ENCODE measurements around the gene ZNF587. TPM values are rescaled to one million over a fixed set of nuclear protein-coding genes. Genes with fewer than 3 reads are reported as not detected.
"Not testable (repeated sequence)": the region's sequence is repeated elsewhere in the genome, so short reads cannot be mapped to it uniquely, and the experiment has no call there.

Gene ZNF587
- total RNA-seq, 2 donors from 2014 or later = 11.6 to 12.5 TPM

- no peak for TF ChIP-seq CTCF (IDR thresholded peaks at IDR 0.05)
- H3K36me3 ChIP-seq = no peaks in the 10 kb centered on the region
- DNase-seq (ENCODE audit: low spot score) = no peak
- no peak overlapping the region for H3K27ac ChIP-seq
- no peaks in the 10 kb centered on the region for H3K27me3 ChIP-seq
- H3K4me3 ChIP-seq = no peak overlapping the region
- H3K4me1 ChIP-seq = peaks cover 0 to 42% of the 10 kb centered on the region in 2 donors
- no peaks in the 10 kb centered on the region for H3K9me3 ChIP-seq
These were observed 24.1 kb upstream of the ZNF587 start for GRCh38 chr19:57825511-57825910.

- Histone ChIP-seq H3K36me3 (no peaks in the 10 kb centered on the region), H3K9me3 (no peaks in the 10 kb centered on the region), H3K27me3 (no peaks in the 10 kb centered on the region), H3K27ac (peak overlapping the region; percentile 81), H3K4me3 (peak overlapping the region in 1 of 2 donors; percentile 59), H3K4me1 (peaks cover 0 to 35% of the 10 kb centered on the region in 2 donors)
- DNase-seq (ENCODE audit: low spot score) = no peak
- TF ChIP-seq CTCF (IDR thresholded peaks at IDR 0.05) = no peak
These were observed 20.3 kb upstream of the ZNF587 start for GRCh38 chr19:57829316-57829715.

GRCh38 chr19:57830071-57830602 lies 19.5 kb upstream of the ZNF587 start, which contains the start of gene ZNF587B:
ZNF587B (plus strand) TSS chr19:57830299; CDS start chr19:57830529, 230 bp downstream.
- no peaks in the 10 kb centered on the region for H3K9me3 ChIP-seq
- no peaks in the 10 kb centered on the region for H3K27me3 ChIP-seq
- peak; percentile 26 to 63 for TF ChIP-seq CTCF (IDR thresholded peaks at IDR 0.05)
- DNase-seq (ENCODE audit: low spot score) = peak; percentile 85
- no peaks in the 10 kb centered on the region for H3K36me3 ChIP-seq
- peaks cover 0 to 35% of the 10 kb centered on the region in 2 donors for H3K4me1 ChIP-seq
- H3K27ac ChIP-seq = peak within 1 kb of the TSS; percentile 81
- peak within 1 kb of the TSS; percentile 40 to 59 for H3K4me3 ChIP-seq

- H3K4me3 ChIP-seq; H3K27me3 ChIP-seq; H3K4me1 ChIP-seq; H3K9me3 ChIP-seq; H3K27ac ChIP-seq; DNase-seq (ENCODE audit: low spot score): not testable (repeated sequence)
- H3K36me3 ChIP-seq = peaks cover 15% of the 10 kb centered on the region
These were observed 12.7 kb upstream of the ZNF587 start for GRCh38 chr19:57836991-57837390.

GRCh38 chr19:57838622-57839191 lies 11.0 kb upstream of the ZNF587 start:
- not testable (repeated sequence) for H3K9me3 ChIP-seq; H3K27me3 ChIP-seq; H3K4me1 ChIP-seq; H3K27ac ChIP-seq; DNase-seq (ENCODE audit: low spot score); H3K4me3 ChIP-seq
- peaks cover 22% of the 10 kb centered on the region for H3K36me3 ChIP-seq

- H3K4me3 ChIP-seq = no peak overlapping the region
- H3K27ac ChIP-seq = no peak overlapping the region
- DNase-seq (ENCODE audit: low spot score) = no peak
- H3K27me3 ChIP-seq = no peaks in the 10 kb centered on the region
- no peaks in the 10 kb centered on the region for H3K4me1 ChIP-seq
- no peak for TF ChIP-seq CTCF (IDR thresholded peaks at IDR 0.05)
- H3K36me3 ChIP-seq = peaks cover 26% of the 10 kb centered on the region
- H3K9me3 ChIP-seq = no peaks in the 10 kb centered on the region
These were observed 8.4 kb upstream of the ZNF587 start for GRCh38 chr19:57841122-57841763.

GRCh38 chr19:57847164-57847563 lies 2.5 kb upstream of the ZNF587 start:
- H3K27ac ChIP-seq; H3K36me3 ChIP-seq; H3K27me3 ChIP-seq; DNase-seq (ENCODE audit: low spot score); H3K4me3 ChIP-seq; H3K9me3 ChIP-seq: not testable (repeated sequence)
- H3K4me1 ChIP-seq = peaks cover 0 to 12% of the 10 kb centered on the region in 2 donors

GRCh38 chr19:57849162-57849665 lies 445 bp upstream of the ZNF587 start:
- H3K27me3 ChIP-seq; DNase-seq (ENCODE audit: low spot score); H3K9me3 ChIP-seq; H3K27ac ChIP-seq; H3K36me3 ChIP-seq: not testable (repeated sequence)
- peaks cover 0 to 12% of the 10 kb centered on the region in 2 donors for H3K4me1 ChIP-seq
- peak overlapping the region; percentile 62 to 74 for H3K4me3 ChIP-seq

All from right atrium auricular region (tissue), 2 donors.